AG04450 (cell line): ENCODE data around the gene RRP1B. TPM values are rescaled to one million over a fixed set of nuclear protein-coding genes. Genes with fewer than 3 reads are reported as not detected.

ENCODE experiments used
- CTCF ChIA-PET: fragments of 300-600, 350-600 bp; formaldehyde crosslinking; extraction: SDS; loops from one replicate; lab custom pipeline; 2022; ENCODE audit warnings: antibody characterized with exemption, inconsistent platforms; lab: Charles Lee
- POLR2A ChIA-PET: fragments of 350-600 bp; formaldehyde crosslinking; extraction: SDS; loops from one replicate; lab custom pipeline; 2021; ENCODE audit warnings: antibody characterized with exemption, inconsistent platforms; lab: Yijun Ruan, JAX
- DNase-seq: peaks from one replicate; pipeline ENCODE4 v3.0.0-alpha.2; 2011; ENCODE audit warnings: low read depth, low spot score
- H3K27ac ChIP-seq: one replicate; pipeline ENCODE4 v1.5.1; 2012; ENCODE audit warnings: low read depth, low read length, control low read depth
- H3K27me3 ChIP-seq: one replicate; pipeline ENCODE4 v1.6.0; 2012; ENCODE audit warnings: low read length; ENCODE audit not compliant: control insufficient read depth, insufficient read depth
- H3K4me3 ChIP-seq: 2 replicates; pipeline ENCODE4 v1.5.1; 2011; ENCODE audit warnings: mild to moderate bottlenecking, low read depth, low read length, control low read depth
- H3K9me3 ChIP-seq: 2 replicates; pipeline ENCODE4 v1.5.1; 2012; ENCODE audit warnings: low read length; ENCODE audit not compliant: control insufficient read depth, insufficient read depth
- CTCF ChIP-seq: IDR thresholded peaks from 2 replicates; pipeline ENCODE4 v1.5.1; 2011; ENCODE audit warnings: low read depth, low read length, control low read depth, inconsistent platforms
- polyA plus RNA-seq: library from polyadenylated mRNA; depleted of rRNA; stranded (reverse); fragments of >200 nt; gene quantifications from 2 replicates; pipeline ENCODE4 v1.2.3, GENCODE V29; 2011

Gene RRP1B
- polyA plus RNA-seq, 1 experiment = 17.4 TPM

GRCh38 chr21:43652616-43653015 is 6.7 kb upstream of the RRP1B start:
- POLR2A ChIA-PET = no interaction called here
- Histone ChIP-seq H3K4me3 (no peak overlapping the region), H3K27ac (no peak overlapping the region), H3K27me3 (peaks cover 3% of the 10 kb centered on the region), H3K9me3 (peaks cover under 1% of the 10 kb centered on the region; the same call in 1 of the 2 replicates)
- TF ChIP-seq CTCF = no peak
- CTCF ChIA-PET = no interaction called here
- no peak for DNase-seq

GRCh38 chr21:43653626-43654025 is 5.7 kb upstream of the RRP1B start:
- DNase-seq = no peak
- Histone ChIP-seq H3K27me3 (no peaks in the 10 kb centered on the region), H3K27ac (no peak overlapping the region), H3K9me3 (peaks cover 5% of the 10 kb centered on the region; the same call in 1 of the 2 replicates), H3K4me3 (no peak overlapping the region)
- CTCF ChIA-PET = no interaction called here
- POLR2A ChIA-PET = no interaction called here
- TF ChIP-seq CTCF = no peak

- Histone ChIP-seq H3K27me3 (no peaks in the 10 kb centered on the region), H3K4me3 (no peak overlapping the region), H3K9me3 (peaks cover 9% of the 10 kb centered on the region; the same call in 1 of the 2 replicates), H3K27ac (no peak overlapping the region)
- ChIA-PET CTCF (interaction anchor here (0.7 to 0.9 kb wide), 2 partner anchors 9 kb away, joined by 4 read pairs; no protein-coding TSS in a partner anchor), POLR2A (no interaction called here)
- DNase-seq = no peak
- TF ChIP-seq CTCF = no peak
Observed at GRCh38 chr21:43654806-43655489, 4.4 kb upstream of the RRP1B start.

GRCh38 chr21:43657355-43658087 is 1.8 kb upstream of the RRP1B start:
- ChIA-PET CTCF (interaction anchor here (1.2 kb wide), 1 partner anchor 12 kb away, joined by 8 read pairs; no protein-coding TSS in a partner anchor), POLR2A (no interaction called here)

More at GRCh38 chr21:43657355-43658087, 1.8 kb upstream of the RRP1B start:
- Histone ChIP-seq H3K27me3 (no peaks in the 10 kb centered on the region), H3K27ac (no peak overlapping the region), H3K4me3 (no peak overlapping the region), H3K9me3 (peaks cover 9% of the 10 kb centered on the region; the same call in 1 of the 2 replicates)
- no peak for TF ChIP-seq CTCF
- DNase-seq = no peak
